GM06990 (cell line): ENCODE data around the gene PSD.

Experiments
- DNase-seq: peaks from one replicate; pipeline ENCODE4 v3.0.0-alpha.2; 2011; ENCODE audit not compliant: insufficient read length; ENCODE audit errors: extremely low read depth
- H3K27me3 ChIP-seq: replicated peaks from 2 replicates; pipeline ENCODE4 v1.6.0; 2011; ENCODE audit warnings: low read length; ENCODE audit not compliant: control insufficient read depth, insufficient read depth
- H3K36me3 ChIP-seq: 2 replicates; pipeline ENCODE4 v1.5.1; 2011; ENCODE audit warnings: low read length; ENCODE audit not compliant: control insufficient read depth, insufficient read depth
- H3K4me3 ChIP-seq: replicated peaks from 2 replicates; pipeline ENCODE4 v1.5.1; 2011; ENCODE audit warnings: low read depth, mild to moderate bottlenecking, control low read depth, low read length
- CTCF ChIP-seq: IDR thresholded peaks from 2 replicates; pipeline ENCODE4 v1.5.1; 2011; ENCODE audit warnings: low read length, control low read depth, mild to moderate bottlenecking, inconsistent platforms; ENCODE audit not compliant: insufficient read depth, poor library complexity, severe bottlenecking

PSD gene

GRCh38 chr10:102402512-102402896 is 16.1 kb downstream of the PSD start:
- no peak for TF ChIP-seq CTCF
- DNase-seq: no peak
- H3K27me3 ChIP-seq: no peaks in the 10 kb centered on the region; the same call in 1 of the 2 replicates
- H3K36me3 ChIP-seq: peaks cover 44% of the 10 kb centered on the region
- H3K4me3 ChIP-seq: no peak overlapping the region

DNA sequence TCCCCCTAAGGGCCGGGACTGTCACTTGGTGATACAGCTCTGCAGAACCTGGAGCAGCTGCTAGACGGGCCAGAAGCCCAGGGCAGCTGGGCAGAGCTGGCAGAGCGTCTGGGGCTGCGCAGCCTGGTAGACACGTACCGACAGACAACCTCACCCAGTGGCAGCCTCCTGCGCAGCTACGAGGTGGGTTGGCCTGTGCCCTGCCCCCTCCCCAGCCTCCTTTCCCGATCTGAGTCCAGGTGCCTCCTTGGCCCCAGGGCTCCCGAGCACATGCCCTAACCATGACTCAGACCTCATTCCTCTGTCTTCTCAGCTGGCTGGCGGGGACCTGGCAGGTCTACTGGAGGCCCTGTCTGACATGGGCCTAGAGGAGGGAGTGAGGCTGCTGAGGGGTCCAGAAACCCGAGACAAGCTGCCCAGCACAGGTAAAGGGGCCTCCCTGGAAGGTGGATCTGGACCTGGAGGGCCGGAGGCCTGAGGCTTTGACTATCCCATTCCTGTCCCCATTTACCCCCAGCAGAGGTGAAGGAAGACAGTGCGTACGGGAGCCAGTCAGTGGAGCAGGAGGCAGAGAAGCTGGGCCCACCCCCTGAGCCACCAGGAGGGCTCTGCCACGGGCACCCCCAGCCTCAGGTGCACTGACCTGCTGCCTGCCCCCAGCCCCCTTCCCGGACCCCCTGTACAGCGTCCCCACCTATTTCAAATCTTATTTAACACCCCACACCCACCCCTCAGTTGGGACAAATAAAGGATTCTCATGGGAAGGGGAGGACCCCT is 16.7 kb downstream of the PSD start:
- H3K4me3 ChIP-seq: no peak overlapping the region
- peaks cover 48% of the 10 kb centered on the region for H3K36me3 ChIP-seq
- no peaks in the 10 kb centered on the region for H3K27me3 ChIP-seq
- no peak for TF ChIP-seq CTCF
- no peak for DNase-seq

DNA sequence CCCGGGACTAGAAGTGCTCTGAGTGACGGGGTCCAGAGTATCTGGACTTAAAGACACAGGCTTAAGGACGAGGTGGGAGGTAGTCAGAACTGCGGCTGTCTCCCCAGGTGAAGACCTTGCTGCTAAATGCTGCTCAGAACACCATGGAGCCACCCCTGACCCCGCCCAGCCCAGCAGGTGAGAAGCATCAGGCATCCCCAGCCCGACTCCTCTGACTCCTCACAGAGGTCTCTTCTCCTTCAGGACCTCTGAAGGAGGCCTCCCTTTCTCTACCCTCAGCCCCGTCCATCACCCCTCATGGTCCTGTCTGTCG is 17.3 kb downstream of the PSD start:
- no peak for TF ChIP-seq CTCF
- no peak for DNase-seq
- H3K27me3 ChIP-seq: no peaks in the 10 kb centered on the region
- H3K4me3 ChIP-seq: no peak overlapping the region
- peaks cover 53% of the 10 kb centered on the region for H3K36me3 ChIP-seq

- no peak for DNase-seq
- no peak for TF ChIP-seq CTCF
- Histone ChIP-seq H3K27me3 (no peaks in the 10 kb centered on the region), H3K36me3 (peaks cover 53% of the 10 kb centered on the region), H3K4me3 (no peak overlapping the region)
These were observed 17.8 kb downstream of the PSD start for GRCh38 chr10:102400598-102401341.

DNA sequence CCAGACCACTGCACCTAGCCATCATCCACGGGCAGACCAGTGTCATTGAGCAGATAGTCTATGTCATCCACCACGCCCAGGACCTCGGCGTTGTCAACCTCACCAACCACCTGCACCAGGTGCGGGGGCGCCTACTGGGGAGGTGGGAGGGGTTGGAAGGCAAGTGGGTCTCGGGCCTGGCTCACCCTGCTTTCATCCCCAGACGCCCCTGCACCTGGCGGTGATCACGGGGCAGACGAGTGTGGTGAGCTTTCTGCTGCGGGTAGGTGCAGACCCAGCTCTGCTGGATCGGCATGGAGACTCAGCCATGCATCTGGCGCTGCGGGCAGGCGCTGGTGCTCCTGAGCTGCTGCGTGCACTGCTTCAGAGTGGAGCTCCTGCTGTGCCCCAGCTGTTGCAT is 18.5 kb downstream of the PSD start:
- no peaks in the 10 kb centered on the region for H3K27me3 ChIP-seq
- H3K4me3 ChIP-seq: peak overlapping the region; percentile 95
- no peak for TF ChIP-seq CTCF
- DNase-seq: no peak
- H3K36me3 ChIP-seq: peaks cover 53% of the 10 kb centered on the region
